Gastrocnemius medialis (tissue), 4 donors: ENCODE results near the gene TBCA. TPM values are rescaled to one million over a fixed set of nuclear protein-coding genes. Genes with fewer than 3 reads are reported as not detected.

ENCODE experiments used
- ATAC-seq, 2 donors: fragments of 150-250 bp; one replicate each; pipeline ENCODE4 v1.9.1; 2016
- DNase-seq, 2 donors: peaks; one replicate each; pipeline ENCODE4 v3.0.0-alpha.2; 2019
- H3K27ac ChIP-seq, 4 donors: fragments of 200-600 bp; sonication (generic); 1 replicate in 1 of 4; 2 replicates in 3 of 4; pipeline ENCODE4 v1.5.1; 2016 to 2018; ENCODE audit warnings: mild to moderate bottlenecking in 2 of 4, moderate library complexity in 1 of 4
- H3K27me3 ChIP-seq, 3 donors: fragments of 200-600 bp; sonication (generic) in 2 of 3; 1 replicate in 1 of 3; 2 replicates in 2 of 3; pipeline versions ENCODE4 v1.5.1 to v1.6.0; 2016 to 2019; ENCODE audit warnings: mild to moderate bottlenecking in 1 of 3, moderate library complexity in 1 of 3
- H3K36me3 ChIP-seq, 2 donors: fragments of 200-600 bp; sonication (generic) in 1 of 2; one replicate each; pipeline ENCODE4 v1.5.1; 2017 to 2018
- H3K4me1 ChIP-seq, 2 donors: fragments of 200-600 bp; sonication (generic) in 1 of 2; one replicate each; pipeline ENCODE4 v1.5.1; 2016 to 2017; ENCODE audit warnings: mild to moderate bottlenecking in 2 of 2
- H3K4me3 ChIP-seq, 4 donors: fragments of 200-600 bp; sonication (generic) in 3 of 4; 1 replicate in 1 of 4; 2 replicates in 3 of 4; pipeline ENCODE4 v1.5.1; 2016 to 2019; ENCODE audit warnings: mild to moderate bottlenecking in 2 of 4
- H3K9me3 ChIP-seq, 3 donors: fragments of 200-600 bp; sonication (generic) in 2 of 3; 1 replicate in 1 of 3; 2 replicates in 2 of 3; pipeline ENCODE4 v1.5.1; 2016 to 2019
- CTCF ChIP-seq, 5 experiments: fragments of 450-650 bp in 3 of 5; fragments of 200-600 bp in 2 of 5; sonication (generic) in 2 of 5; IDR thresholded peaks in 4 of 5; conservative IDR thresholded peaks in 1 of 5; 1 replicate in 4 of 5; 2 replicates in 1 of 5; pipeline ENCODE4 v1.5.1; 2016 to 2019; ENCODE audit warnings: antibody characterized with exemption in 5 of 5, mild to moderate bottlenecking in 3 of 5, moderate library complexity in 3 of 5
- POLR2A ChIP-seq, 2 donors: fragments of 450-650 bp; IDR thresholded peaks; one replicate each; pipeline ENCODE4 v1.6.1; 2017; ENCODE audit warnings: antibody characterized with exemption in 2 of 2, mild to moderate bottlenecking in 2 of 2, moderate library complexity in 2 of 2
- in situ Hi-C, 4 donors: fragments of 200-750 bp; cut with MboI; loops; one replicate each; pipeline versions ENCODE4 v1.15.0 to v1.8.0; 2017; ENCODE audit warnings: low sequenced_read_pairs in 4 of 4
- intact Hi-C: fragments of 100-400 bp; cut with DNase I; formaldehyde crosslinking; loops from one replicate; pipeline ENCODE4 v1.15.1; 2023; ENCODE audit warnings: low total_unique reads
- total RNA-seq, 4 donors: library from RNA; depleted of rRNA; stranded (reverse); fragments of >200 nt; gene quantifications; one replicate each; pipeline versions ENCODE4 v1.1.0 to v1.2.3, GENCODE V29; 2016

Gene TBCA
- total RNA-seq, result 100 to 1,000 TPM in 1 of 4 donors, 10 to 100 TPM in 3; 63.7 to 106 (median 88.1) TPM

- peak; percentile 90 to 91 for ATAC-seq
- peak within 1 kb of the TSS; percentile 68 to 96 (median 86) for H3K4me3 ChIP-seq
- peak within 1 kb of the TSS; percentile 86 to 99 (median 98) for H3K27ac ChIP-seq
- DNase-seq, result peak; percentile 63 to 81
- H3K9me3 ChIP-seq, result no peaks in the 10 kb centered on the region
- intact Hi-C loops, result loop anchor here (5.0 to 10.0 kb wide), 3 partner anchors 131 to 516 kb away; partner anchors contain the start of genes AP3B1 and WDR41
- H3K27me3 ChIP-seq, result no peaks in the 10 kb centered on the region
- H3K4me1 ChIP-seq, result peaks cover 42 to 43% of the 10 kb centered on the region in 2 donors
- peaks cover 0 to 7% of the 10 kb centered on the region in 2 donors for H3K36me3 ChIP-seq
- TF ChIP-seq CTCF (IDR thresholded peaks at IDR 0.05 in 4 of 5, conservative IDR thresholded peaks at IDR 0.05 in 1 of 5), result peak; percentile 4 to 44 (median 18)
- peak; percentile 93 to 95 for TF ChIP-seq POLR2A (IDR thresholded peaks at IDR 0.05)
- in situ Hi-C loops, result no loop called here
Measured at GRCh38 chr5:77775790-77776553, at the start of gene TBCA. TBCA (minus strand) TSS chr5:77776339; CDS start chr5:77776257, 82 bp downstream.

DNA sequence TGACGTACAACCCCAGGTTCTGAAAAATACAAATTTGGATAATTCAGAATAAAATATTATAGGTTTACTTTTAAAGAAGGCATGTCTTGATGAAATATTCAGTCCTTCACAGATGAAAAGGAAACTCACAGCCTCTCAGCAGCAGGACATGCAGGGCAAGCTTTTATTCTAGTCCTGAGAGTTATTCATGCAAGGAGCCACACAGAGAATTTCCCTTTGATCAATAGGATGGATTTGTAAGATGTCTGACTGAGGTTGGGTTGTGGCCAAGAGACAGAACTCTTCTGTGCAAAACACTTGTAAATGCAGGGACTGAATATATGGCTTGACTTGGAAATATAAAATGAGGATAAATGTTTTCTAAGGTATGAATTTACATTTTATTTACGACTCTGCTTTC is 48.8 kb upstream of the TBCA start:
- in situ Hi-C loops, result no loop called here
- Histone ChIP-seq H3K36me3 (no peaks in the 10 kb centered on the region), H3K4me1 (no peaks in the 10 kb centered on the region), H3K27ac (no peak overlapping the region), H3K9me3 (no peaks in the 10 kb centered on the region), H3K27me3 (no peaks in the 10 kb centered on the region), H3K4me3 (no peak overlapping the region)
- intact Hi-C loops, result no loop called here
- no peak for DNase-seq
- no peak for TF ChIP-seq POLR2A (IDR thresholded peaks at IDR 0.05)
- TF ChIP-seq CTCF (IDR thresholded peaks at IDR 0.05 in 4 of 5, conservative IDR thresholded peaks at IDR 0.05 in 1 of 5), result no peak
- no peak for ATAC-seq

- no peaks in the 10 kb centered on the region for H3K4me1 ChIP-seq
- no peak for ATAC-seq
- H3K27ac ChIP-seq, result no peak overlapping the region
- DNase-seq, result no peak
- H3K36me3 ChIP-seq, result no peaks in the 10 kb centered on the region
- in situ Hi-C loops, result no loop called here
- no peaks in the 10 kb centered on the region for H3K27me3 ChIP-seq
- no peaks in the 10 kb centered on the region for H3K9me3 ChIP-seq
- intact Hi-C loops, result no loop called here
- no peak overlapping the region for H3K4me3 ChIP-seq
- TF ChIP-seq POLR2A (IDR thresholded peaks at IDR 0.05), result no peak
Measured at GRCh38 chr5:77816686-77817085, 40.5 kb upstream of the TBCA start.

GRCh38 chr5:77812926-77813589 is 36.9 kb upstream of the TBCA start:
- Histone ChIP-seq H3K27ac (no peak overlapping the region), H3K4me1 (no peaks in the 10 kb centered on the region), H3K36me3 (no peaks in the 10 kb centered on the region), H3K4me3 (no peak overlapping the region), H3K9me3 (no peaks in the 10 kb centered on the region), H3K27me3 (no peaks in the 10 kb centered on the region)
- intact Hi-C loops, result no loop called here
- no peak for TF ChIP-seq CTCF (IDR thresholded peaks at IDR 0.05 in 4 of 5, conservative IDR thresholded peaks at IDR 0.05 in 1 of 5)
- no peak for TF ChIP-seq POLR2A (IDR thresholded peaks at IDR 0.05)
- no peak for DNase-seq
- in situ Hi-C loops, result no loop called here
- ATAC-seq, result no peak

DNA sequence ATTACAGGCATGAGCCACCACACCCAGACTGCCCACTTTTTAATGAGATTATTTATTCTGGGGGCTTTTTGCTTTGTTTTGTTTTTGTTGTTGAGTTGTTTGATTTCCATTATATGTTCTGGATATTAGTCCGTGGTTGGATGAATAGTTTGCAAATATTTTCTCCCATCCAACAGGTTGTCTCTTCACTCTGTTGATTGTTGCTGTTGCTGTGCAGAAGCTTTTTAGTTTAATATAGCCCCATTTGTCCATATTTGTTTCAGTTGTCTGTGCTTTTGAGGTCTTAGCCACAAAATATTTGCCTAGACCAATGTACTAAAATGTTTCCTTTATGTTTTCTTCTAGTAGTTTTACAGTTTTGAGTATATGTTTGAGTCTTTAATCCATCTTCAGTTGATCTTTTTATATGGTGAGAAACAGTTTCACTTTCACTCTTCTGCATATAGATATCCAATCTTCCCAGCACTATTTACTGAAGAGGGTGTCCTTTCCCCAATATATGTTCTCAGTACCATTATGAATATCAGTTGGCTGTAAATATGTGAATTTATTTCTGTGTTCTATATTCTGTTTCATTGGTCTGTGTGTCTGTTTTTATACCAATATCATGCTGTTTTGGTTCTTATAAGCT is 30.2 kb upstream of the TBCA start:
- ATAC-seq, result no peak
- in situ Hi-C loops, result no loop called here
- no peaks in the 10 kb centered on the region for H3K27me3 ChIP-seq
- intact Hi-C loops, result no loop called here
- DNase-seq, result no peak
- no peak overlapping the region for H3K27ac ChIP-seq
- no peak for TF ChIP-seq POLR2A (IDR thresholded peaks at IDR 0.05)
- TF ChIP-seq CTCF (IDR thresholded peaks at IDR 0.05 in 4 of 5, conservative IDR thresholded peaks at IDR 0.05 in 1 of 5), result no peak
- no peaks in the 10 kb centered on the region for H3K4me1 ChIP-seq
- H3K9me3 ChIP-seq, result no peaks in the 10 kb centered on the region
- H3K36me3 ChIP-seq, result no peaks in the 10 kb centered on the region
- H3K4me3 ChIP-seq, result no peak overlapping the region
